ENCODE results near the gene NPPC. TPM values are rescaled to one million over a fixed set of nuclear protein-coding genes. Genes with fewer than 3 reads are reported as not detected.

Gene NPPC
- total RNA-seq, 1 experiment from 2014 or later, result not detected

- DNase-seq, result no peak
- H3K27ac Mint-ChIP-seq (ENCODE audit: unreplicated experiment), result no peak overlapping the region
- no peak for TF ChIP-seq CTCF (IDR thresholded peaks at IDR 0.05; ENCODE audit: unreplicated experiment)
- H3K4me3 Mint-ChIP-seq (ENCODE audit: low read depth, unreplicated experiment), result no peak overlapping the region
- no peaks in the 10 kb centered on the region for H3K36me3 Mint-ChIP-seq (ENCODE audit: insufficient read depth, unreplicated experiment)
- no TSS peak for BruUV-seq (replicated peaks)
- no peaks in the 10 kb centered on the region for H3K4me1 Mint-ChIP-seq (ENCODE audit: low read depth, unreplicated experiment)
- CTCF ChIA-PET, result interaction anchor here (0.6 kb wide), 1 partner anchor 34 kb away, joined by 3 read pairs; no protein-coding TSS in a partner anchor
- intact Hi-C loops (cut with micrococcal nuclease; ENCODE audit: unreplicated experiment), result no loop called here
- H3K9me3 Mint-ChIP-seq (ENCODE audit: low read depth, unreplicated experiment), result no peaks in the 10 kb centered on the region
- H3K27me3 Mint-ChIP-seq (ENCODE audit: unreplicated experiment), result peaks cover 29% of the 10 kb centered on the region
Observed at GRCh38 chr2:231940795-231941194, 14.6 kb upstream of the NPPC start.

DNA sequence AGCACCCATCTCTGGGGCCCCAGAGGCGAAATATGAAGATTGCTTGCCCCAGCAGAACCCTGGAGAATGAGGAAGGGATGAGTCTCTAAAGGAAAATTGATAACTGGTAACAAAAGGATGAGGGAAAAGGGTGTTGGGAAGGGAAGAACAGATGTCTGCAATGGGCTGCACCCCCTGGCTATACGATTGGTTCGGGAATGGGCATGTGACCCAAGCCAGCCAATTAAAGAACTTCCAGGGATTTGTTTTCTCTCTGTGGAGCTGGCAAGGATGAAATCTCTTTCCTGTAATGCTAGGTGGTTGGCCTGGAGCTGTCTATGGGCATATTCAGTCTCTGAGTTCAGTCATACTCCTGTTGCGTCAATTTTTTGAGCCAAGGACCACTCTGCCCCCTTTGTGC, 12.8 kb upstream of the NPPC start:
- Mint-ChIP-seq H3K4me1 (ENCODE audit: low read depth, unreplicated experiment) (no peaks in the 10 kb centered on the region), H3K36me3 (ENCODE audit: insufficient read depth, unreplicated experiment) (no peaks in the 10 kb centered on the region), H3K27me3 (ENCODE audit: unreplicated experiment) (peaks cover 43% of the 10 kb centered on the region), H3K9me3 (ENCODE audit: low read depth, unreplicated experiment) (no peaks in the 10 kb centered on the region), H3K4me3 (ENCODE audit: low read depth, unreplicated experiment) (no peak overlapping the region), H3K27ac (ENCODE audit: unreplicated experiment) (no peak overlapping the region)
- no peak for TF ChIP-seq CTCF (IDR thresholded peaks at IDR 0.05; ENCODE audit: unreplicated experiment)
- no TSS peak for BruUV-seq (replicated peaks)
- CTCF ChIA-PET, result no interaction called here
- intact Hi-C loops (cut with micrococcal nuclease; ENCODE audit: unreplicated experiment), result no loop called here
- DNase-seq, result no peak

DNA sequence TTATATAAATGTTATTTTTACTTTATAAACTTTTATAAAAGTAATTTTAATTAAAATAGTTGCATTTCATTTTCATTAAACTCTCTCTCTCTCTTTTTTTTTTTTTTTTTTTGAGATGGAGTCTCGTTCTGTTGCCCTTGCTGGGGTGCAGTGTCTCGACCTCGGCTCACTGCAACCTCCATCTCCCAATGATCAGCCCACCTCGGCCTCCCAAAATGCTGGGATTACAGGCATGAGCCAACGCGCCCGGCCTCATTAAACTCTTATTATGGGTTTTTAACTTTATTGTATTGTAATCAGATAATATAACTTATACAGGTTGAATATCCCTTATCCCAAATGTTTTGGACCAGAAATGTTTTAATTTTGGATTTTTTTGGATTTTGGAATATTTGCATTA, 10.9 kb upstream of the NPPC start:
- CTCF ChIA-PET, result no interaction called here
- no peak overlapping the region for H3K27ac Mint-ChIP-seq (ENCODE audit: unreplicated experiment)
- no peaks in the 10 kb centered on the region for H3K9me3 Mint-ChIP-seq (ENCODE audit: low read depth, unreplicated experiment)
- BruUV-seq (replicated peaks), result no TSS peak
- H3K27me3 Mint-ChIP-seq (ENCODE audit: unreplicated experiment), result peaks cover 62% of the 10 kb centered on the region
- no peak overlapping the region for H3K4me3 Mint-ChIP-seq (ENCODE audit: low read depth, unreplicated experiment)
- H3K4me1 Mint-ChIP-seq (ENCODE audit: low read depth, unreplicated experiment), result no peaks in the 10 kb centered on the region
- H3K36me3 Mint-ChIP-seq (ENCODE audit: insufficient read depth, unreplicated experiment), result no peaks in the 10 kb centered on the region
- no peak for TF ChIP-seq CTCF (IDR thresholded peaks at IDR 0.05; ENCODE audit: unreplicated experiment)
- DNase-seq, result no peak
- intact Hi-C loops (cut with micrococcal nuclease; ENCODE audit: unreplicated experiment), result no loop called here

GRCh38 chr2:231936491-231936890, 10.3 kb upstream of the NPPC start:
- H3K4me3 Mint-ChIP-seq (ENCODE audit: low read depth, unreplicated experiment), result no peak overlapping the region
- H3K4me1 Mint-ChIP-seq (ENCODE audit: low read depth, unreplicated experiment), result no peaks in the 10 kb centered on the region
- peaks cover 62% of the 10 kb centered on the region for H3K27me3 Mint-ChIP-seq (ENCODE audit: unreplicated experiment)
- no TSS peak for BruUV-seq (replicated peaks)
- H3K36me3 Mint-ChIP-seq (ENCODE audit: insufficient read depth, unreplicated experiment), result no peaks in the 10 kb centered on the region
- no peak for TF ChIP-seq CTCF (IDR thresholded peaks at IDR 0.05; ENCODE audit: unreplicated experiment)
- CTCF ChIA-PET, result no interaction called here
- intact Hi-C loops (cut with micrococcal nuclease; ENCODE audit: unreplicated experiment), result no loop called here
- no peak overlapping the region for H3K27ac Mint-ChIP-seq (ENCODE audit: unreplicated experiment)
- no peak for DNase-seq
- no peaks in the 10 kb centered on the region for H3K9me3 Mint-ChIP-seq (ENCODE audit: low read depth, unreplicated experiment)

All from Calu3 (cell line).